Measurements from ENCODE around the gene TSHZ3.

Gene TSHZ3

DNA sequence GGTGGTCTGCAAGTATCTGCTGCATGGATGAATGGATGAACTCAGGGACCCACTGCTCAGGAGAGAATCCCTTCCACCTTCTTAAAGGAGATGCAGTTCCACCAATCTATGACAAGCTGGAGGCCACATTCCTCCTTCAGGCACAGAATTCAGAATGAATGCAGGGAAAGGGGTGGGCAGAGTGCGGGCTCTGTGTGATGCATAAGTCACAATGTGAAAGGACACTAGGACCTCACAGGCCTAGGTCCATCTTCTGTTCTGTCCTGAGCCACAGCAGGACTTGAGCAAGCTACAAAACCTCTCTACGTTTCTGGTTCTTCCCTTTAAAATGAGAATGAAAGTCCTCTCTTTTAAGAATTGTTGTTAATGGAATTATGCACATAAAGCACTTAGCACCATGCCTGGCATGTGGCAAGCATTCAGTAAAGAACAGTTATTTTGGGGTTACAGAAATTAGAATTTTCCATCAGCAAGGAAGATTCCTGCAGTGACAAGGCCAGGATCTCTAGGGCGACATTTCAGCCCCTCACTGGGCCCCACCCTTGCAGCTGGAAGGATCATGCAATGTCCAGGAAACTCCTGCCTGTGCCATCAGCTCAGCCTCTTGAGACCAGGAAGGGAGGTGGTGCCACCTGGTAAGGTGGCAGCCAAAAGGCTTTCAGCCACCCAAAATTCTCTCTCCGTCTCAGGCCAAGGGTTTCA is 38.7 kb downstream of the TSHZ3 start:
- TF ChIP-seq, protein P1, sequence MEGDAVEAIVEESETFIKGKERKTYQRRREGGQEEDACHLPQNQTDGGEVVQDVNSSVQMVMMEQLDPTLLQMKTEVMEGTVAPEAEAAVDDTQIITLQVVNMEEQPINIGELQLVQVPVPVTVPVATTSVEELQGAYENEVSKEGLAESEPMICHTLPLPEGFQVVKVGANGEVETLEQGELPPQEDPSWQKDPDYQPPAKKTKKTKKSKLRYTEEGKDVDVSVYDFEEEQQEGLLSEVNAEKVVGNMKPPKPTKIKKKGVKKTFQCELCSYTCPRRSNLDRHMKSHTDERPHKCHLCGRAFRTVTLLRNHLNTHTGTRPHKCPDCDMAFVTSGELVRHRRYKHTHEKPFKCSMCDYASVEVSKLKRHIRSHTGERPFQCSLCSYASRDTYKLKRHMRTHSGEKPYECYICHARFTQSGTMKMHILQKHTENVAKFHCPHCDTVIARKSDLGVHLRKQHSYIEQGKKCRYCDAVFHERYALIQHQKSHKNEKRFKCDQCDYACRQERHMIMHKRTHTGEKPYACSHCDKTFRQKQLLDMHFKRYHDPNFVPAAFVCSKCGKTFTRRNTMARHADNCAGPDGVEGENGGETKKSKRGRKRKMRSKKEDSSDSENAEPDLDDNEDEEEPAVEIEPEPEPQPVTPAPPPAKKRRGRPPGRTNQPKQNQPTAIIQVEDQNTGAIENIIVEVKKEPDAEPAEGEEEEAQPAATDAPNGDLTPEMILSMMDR (conservative IDR thresholded peaks at IDR 0.05; ENCODE audit: control insufficient read depth, insufficient read depth, low read depth, low read length), result no peak
- no peak overlapping the region for H3K4me3 ChIP-seq (ENCODE audit: control insufficient read depth, low read depth, low read length)
- DNase-seq (ENCODE audit: low read depth), result no peak

DNA sequence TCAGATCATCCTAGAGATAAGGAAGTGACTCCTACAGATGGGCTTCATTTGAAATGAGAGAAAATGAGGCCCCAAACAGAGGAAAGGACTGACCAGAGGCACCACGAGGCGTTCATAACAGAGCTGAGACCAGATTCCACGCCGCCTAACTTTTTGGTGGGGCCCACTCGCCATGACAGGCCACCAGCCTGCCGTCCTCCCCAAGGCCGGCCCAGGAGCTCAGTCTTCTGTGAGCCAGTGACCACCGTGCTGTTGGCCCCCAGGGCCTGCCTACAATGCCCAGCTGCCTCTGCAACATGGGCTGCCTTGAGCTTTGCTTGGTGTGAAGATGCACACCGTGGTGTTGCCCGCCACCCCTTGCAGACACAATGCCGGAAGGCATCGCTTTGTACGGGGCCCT is 40.5 kb downstream of the TSHZ3 start:
- DNase-seq (ENCODE audit: low read depth), result no peak
- H3K4me3 ChIP-seq (ENCODE audit: control insufficient read depth, low read depth, low read length), result no peak overlapping the region
- TF ChIP-seq, protein P1 (conservative IDR thresholded peaks at IDR 0.05; ENCODE audit: control insufficient read depth, insufficient read depth, low read depth, low read length), result no peak

DNA sequence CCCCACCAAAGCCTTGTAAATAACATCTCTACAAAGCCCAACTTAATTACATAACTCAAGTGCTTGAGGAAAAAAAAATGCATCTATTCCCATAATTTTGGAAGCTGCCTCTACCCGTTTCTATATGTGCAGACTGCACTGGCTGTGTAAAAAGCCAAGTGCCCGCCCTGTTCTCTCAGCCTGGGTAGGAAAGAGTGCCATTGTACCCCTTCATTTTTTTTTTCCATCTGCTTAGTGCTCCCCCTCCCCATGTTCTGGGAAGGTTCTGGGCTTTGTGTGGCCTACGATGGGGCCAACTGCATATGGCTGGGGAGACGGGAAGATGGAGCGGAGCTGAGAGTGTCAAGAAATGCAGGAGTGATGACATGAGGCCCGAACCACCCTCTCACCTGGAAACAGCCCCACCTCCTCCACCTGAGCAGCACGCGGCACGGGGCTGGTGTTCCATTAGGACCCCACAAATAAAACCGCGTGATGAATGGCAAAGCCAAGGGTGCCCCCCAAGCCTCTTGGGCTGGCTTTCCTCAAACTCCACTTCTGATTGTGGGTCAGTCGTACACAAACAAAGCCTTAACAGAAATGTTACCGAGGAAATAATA is 42.1 kb downstream of the TSHZ3 start:
- no peak overlapping the region for H3K4me3 ChIP-seq (ENCODE audit: control insufficient read depth, low read depth, low read length)
- TF ChIP-seq, protein P1 (conservative IDR thresholded peaks at IDR 0.05; ENCODE audit: control insufficient read depth, insufficient read depth, low read depth, low read length), result no peak
- no peak for DNase-seq (ENCODE audit: low read depth)

DNA sequence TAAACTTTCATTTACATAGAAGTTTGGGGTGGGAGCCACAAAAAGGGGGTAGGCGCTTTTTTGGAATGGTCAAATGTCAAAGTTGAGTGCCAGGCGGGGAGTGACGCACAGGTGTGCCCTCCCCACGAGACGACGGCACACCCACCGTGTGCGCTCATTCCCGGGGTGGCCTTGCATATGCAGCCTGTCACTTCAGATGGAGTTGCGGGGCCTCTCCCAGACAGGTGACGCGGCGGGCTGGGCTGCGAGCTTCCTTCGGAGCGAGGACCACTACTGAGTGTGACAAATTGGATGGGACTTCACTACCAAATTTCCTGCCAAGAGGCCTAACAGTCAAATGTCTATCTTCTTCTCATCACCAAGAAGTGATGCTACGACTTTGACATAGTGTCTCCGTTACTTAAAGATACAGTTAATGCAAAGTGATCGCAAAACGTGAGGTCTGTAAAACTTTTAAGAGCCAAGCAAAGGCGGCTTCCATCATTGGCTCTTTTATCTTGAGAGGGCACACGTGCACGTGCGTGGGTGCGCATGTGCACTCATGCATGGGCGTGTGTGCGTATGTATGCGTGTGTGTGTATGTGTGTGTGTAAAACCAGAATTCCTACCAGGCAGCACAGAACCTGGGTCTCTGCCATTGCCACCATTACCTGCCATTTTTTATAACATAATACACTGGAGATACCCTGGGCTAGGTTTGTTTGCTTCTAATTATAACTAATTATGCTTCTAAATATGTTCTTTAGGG is 43.1 kb downstream of the TSHZ3 start:
- no peak for DNase-seq (ENCODE audit: low read depth)
- TF ChIP-seq, protein P1 (conservative IDR thresholded peaks at IDR 0.05; ENCODE audit: control insufficient read depth, insufficient read depth, low read depth, low read length), result no peak
- H3K4me3 ChIP-seq (ENCODE audit: control insufficient read depth, low read depth, low read length), result no peak overlapping the region

DNA sequence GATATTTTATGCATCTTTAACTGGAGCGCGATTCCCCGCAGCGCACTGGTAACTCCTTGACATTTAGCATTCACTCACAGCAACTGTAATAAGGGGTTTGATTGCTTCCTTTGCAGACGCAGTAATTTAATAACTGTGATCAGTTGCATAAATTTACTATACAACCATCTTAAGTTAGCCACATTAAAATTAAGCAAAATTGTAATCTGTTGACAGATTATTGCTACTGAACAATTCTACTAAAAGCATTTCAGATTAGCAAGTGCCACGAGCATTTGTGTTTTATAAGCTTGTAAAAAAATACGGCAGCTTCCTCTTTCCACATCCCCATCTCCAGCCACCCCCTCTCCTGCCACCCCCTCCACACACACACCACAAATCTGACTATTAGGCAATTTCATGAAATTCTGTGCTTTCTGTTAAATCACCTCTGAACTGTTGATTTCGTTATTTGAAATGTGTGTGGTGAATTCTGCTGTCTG is 44.4 kb downstream of the TSHZ3 start:
- DNase-seq (ENCODE audit: low read depth), result peak; percentile 44
- TF ChIP-seq, protein P1 (conservative IDR thresholded peaks at IDR 0.05; ENCODE audit: control insufficient read depth, insufficient read depth, low read depth, low read length), result no peak
- H3K4me3 ChIP-seq (ENCODE audit: control insufficient read depth, low read depth, low read length), result no peak overlapping the region

DNA sequence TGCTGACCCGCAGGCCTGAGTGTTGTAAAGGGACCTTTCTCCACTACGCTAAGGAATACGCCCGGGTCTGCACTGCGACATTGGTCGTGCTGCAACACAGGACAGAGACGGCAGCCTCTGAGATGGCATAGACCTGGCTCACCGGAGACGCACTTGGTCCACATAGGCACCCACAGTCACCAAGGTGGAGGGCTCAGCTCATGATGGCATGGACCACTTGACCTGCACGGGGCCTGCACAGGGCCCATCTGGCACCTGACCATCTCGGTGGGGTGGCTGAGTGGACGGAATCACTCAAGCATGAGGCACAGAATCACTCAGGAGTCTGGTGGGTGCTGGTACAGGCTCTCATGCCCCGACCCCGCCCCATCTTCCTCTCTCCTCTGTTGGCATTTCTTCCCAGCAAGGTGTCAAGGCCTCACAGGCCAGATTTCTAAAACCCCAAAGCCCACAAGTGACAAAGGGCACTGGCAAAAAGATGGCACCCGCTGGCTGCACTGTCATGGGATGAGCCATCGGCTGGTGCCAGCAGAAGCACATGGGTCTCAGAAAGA is 45.9 kb downstream of the TSHZ3 start:
- H3K4me3 ChIP-seq (ENCODE audit: control insufficient read depth, low read depth, low read length), result no peak overlapping the region
- DNase-seq (ENCODE audit: low read depth), result no peak
- TF ChIP-seq, protein P1 (conservative IDR thresholded peaks at IDR 0.05; ENCODE audit: control insufficient read depth, insufficient read depth, low read depth, low read length), result no peak
